H9 (cell line): Measurements from ENCODE around the gene MYRIP. TPM values are rescaled to one million over a fixed set of nuclear protein-coding genes. Genes with fewer than 3 reads are reported as not detected.

Experiments
- DNase-seq: peaks from one replicate; pipeline ENCODE4 v3.0.0-alpha.2; 2017
- H2AFZ ChIP-seq: one replicate; pipeline ENCODE4 v1.6.1; 2013; ENCODE audit warnings: mild to moderate bottlenecking, low read length, control low read depth, moderate library complexity
- H2AK5ac ChIP-seq: 2 replicates; pipeline ENCODE4 v1.6.1; 2013; ENCODE audit warnings: low read length, control low read depth, mixed read lengths; ENCODE audit not compliant: insufficient read length
- H2BK120ac ChIP-seq: one replicate; pipeline ENCODE4 v1.6.1; 2013; ENCODE audit warnings: low read depth, mild to moderate bottlenecking, low read length, control low read depth, inconsistent platforms; ENCODE audit not compliant: poor library complexity, severe bottlenecking
- H2BK12ac ChIP-seq: 2 replicates; pipeline ENCODE4 v1.6.1; 2013; ENCODE audit warnings: low read length, control low read depth, mixed read lengths, low read depth; ENCODE audit not compliant: insufficient read length
- H2BK15ac ChIP-seq: 2 replicates; pipeline ENCODE4 v1.6.1; 2013; ENCODE audit warnings: low read depth, low read length, control low read depth
- H2BK20ac ChIP-seq: one replicate; pipeline ENCODE4 v1.6.1; 2013; ENCODE audit warnings: low read depth, mild to moderate bottlenecking, low read length, control low read depth, inconsistent platforms; ENCODE audit not compliant: poor library complexity, severe bottlenecking
- H2BK5ac ChIP-seq: 2 replicates; pipeline ENCODE4 v1.6.1; 2013; ENCODE audit warnings: low read length, control low read depth, mixed read lengths; ENCODE audit not compliant: insufficient read length
- H3K14ac ChIP-seq: 2 replicates; pipeline ENCODE4 v1.6.1; 2013; ENCODE audit warnings: low read length, control low read depth; ENCODE audit not compliant: insufficient read depth
- H3K18ac ChIP-seq: 2 replicates; pipeline ENCODE4 v1.6.1; 2013; ENCODE audit warnings: low read depth, mild to moderate bottlenecking, mixed read lengths, low read length, control low read depth; ENCODE audit not compliant: insufficient read length
- H3K23ac ChIP-seq: 2 replicates; pipeline ENCODE4 v1.6.1; 2013; ENCODE audit warnings: low read length, control low read depth, mixed read lengths, low read depth; ENCODE audit not compliant: insufficient read length
- H3K23me2 ChIP-seq: 2 replicates; pipeline ENCODE4 v1.6.1; 2013; ENCODE audit warnings: low read depth, mild to moderate bottlenecking, mixed read lengths, low read length, control low read depth; ENCODE audit not compliant: insufficient read length, poor library complexity, severe bottlenecking
- H3K27ac ChIP-seq: 2 replicates; pipeline ENCODE4 v1.5.1; 2013; ENCODE audit warnings: low read length, control low read depth, mixed read lengths, low read depth; ENCODE audit not compliant: insufficient read length
- H3K27me3 ChIP-seq: 2 replicates; pipeline ENCODE4 v1.6.1; 2013; ENCODE audit warnings: low read length, control low read depth, inconsistent platforms; ENCODE audit not compliant: insufficient read depth
- H3K4ac ChIP-seq: 2 replicates; pipeline ENCODE4 v1.6.1; 2013; ENCODE audit warnings: low read depth, mild to moderate bottlenecking, control low read depth, inconsistent platforms, low read length, moderate library complexity
- H3K4me1 ChIP-seq: 2 replicates; pipeline ENCODE4 v1.6.1; 2013; ENCODE audit warnings: low read length, control low read depth, inconsistent platforms; ENCODE audit not compliant: insufficient read depth
- H3K4me2 ChIP-seq: 2 replicates; pipeline ENCODE4 v1.6.1; 2013; ENCODE audit warnings: low read length, control low read depth, mixed read lengths; ENCODE audit not compliant: insufficient read length, insufficient read depth
- H3K56ac ChIP-seq: 2 replicates; pipeline ENCODE4 v1.6.1; 2013; ENCODE audit warnings: low read depth, mild to moderate bottlenecking, mixed read lengths, low read length, control low read depth; ENCODE audit not compliant: insufficient read length
- H3K79me1 ChIP-seq: 2 replicates; pipeline ENCODE4 v1.6.1; 2013; ENCODE audit warnings: low read depth, mild to moderate bottlenecking, moderate library complexity, low read length, control low read depth, inconsistent platforms; ENCODE audit not compliant: insufficient read depth, poor library complexity, severe bottlenecking
- H3K79me2 ChIP-seq: 2 replicates; pipeline ENCODE4 v1.6.1; 2013; ENCODE audit warnings: low read length, control low read depth, inconsistent platforms; ENCODE audit not compliant: insufficient read depth
- H3K9ac ChIP-seq: 2 replicates; pipeline ENCODE4 v1.6.1; 2013; ENCODE audit warnings: low read length, control low read depth, mixed read lengths; ENCODE audit not compliant: insufficient read length; ENCODE audit errors: extremely low read depth
- H3K9me3 ChIP-seq: one replicate; pipeline ENCODE4 v1.6.1; 2013; ENCODE audit warnings: low read depth, low read length, inconsistent platforms; ENCODE audit not compliant: control insufficient read depth
- H3T11ph ChIP-seq: one replicate; pipeline ENCODE4 v1.6.1; 2013; ENCODE audit warnings: mild to moderate bottlenecking, low read length, control low read depth, inconsistent platforms
- H4K20me1 ChIP-seq: one replicate; pipeline ENCODE4 v1.6.1; 2013; ENCODE audit not compliant: control insufficient read depth, insufficient read length, insufficient read depth
- H4K5ac ChIP-seq: 2 replicates; pipeline ENCODE4 v1.6.1; 2013; ENCODE audit warnings: low read depth, mild to moderate bottlenecking, mixed read lengths, low read length, control low read depth; ENCODE audit not compliant: insufficient read length
- H4K8ac ChIP-seq: replicated peaks from 2 replicates; pipeline ENCODE4 v1.6.1; 2013; ENCODE audit warnings: low read length, control low read depth, mixed read lengths, low read depth; ENCODE audit not compliant: insufficient read length
- H4K91ac ChIP-seq: 2 replicates; pipeline ENCODE4 v1.6.1; 2013; ENCODE audit warnings: low read depth, mild to moderate bottlenecking, moderate library complexity, mixed read lengths, low read length, control low read depth; ENCODE audit not compliant: insufficient read length
- H3K27ac Mint-ChIP-seq, 3 experiments: 2 replicates in 2 of 3; 3 replicates in 1 of 3; pipeline ENCODE4 v1.8.0; 2020 to 2021; ENCODE audit warnings: mixed read lengths in 3 of 3, mild to moderate bottlenecking in 1 of 3, moderate library complexity in 1 of 3
- H3K27me3 Mint-ChIP-seq: 2 replicates; pipeline ENCODE4 v1.8.0; 2021; ENCODE audit warnings: low read depth, mild to moderate bottlenecking, moderate library complexity, mixed read lengths
- H3K36me3 Mint-ChIP-seq, 3 experiments: 2 replicates in 2 of 3; 3 replicates in 1 of 3; pipeline ENCODE4 v1.8.0; 2020 to 2021; ENCODE audit warnings: low read depth in 3 of 3, mixed read lengths in 3 of 3; ENCODE audit not compliant: insufficient read depth in 1 of 3
- H3K4me1 Mint-ChIP-seq, 2 experiments: 2 replicates each; pipeline ENCODE4 v1.8.0; 2020; ENCODE audit warnings: mixed read lengths in 2 of 2
- H3K4me3 Mint-ChIP-seq, 2 experiments: 2 replicates in 1 of 2; 3 replicates in 1 of 2; pipeline ENCODE4 v1.8.0; 2020 to 2021; ENCODE audit warnings: mild to moderate bottlenecking in 2 of 2, mixed read lengths in 2 of 2, moderate library complexity in 1 of 2
- H3K9me3 Mint-ChIP-seq, 2 experiments: 2 replicates in 1 of 2; 3 replicates in 1 of 2; pipeline ENCODE4 v1.8.0; 2020; ENCODE audit warnings: mild to moderate bottlenecking in 2 of 2, mixed read lengths in 2 of 2, moderate library complexity in 1 of 2
- CTCF ChIP-seq: fragments of 200-600 bp; sonication (generic); conservative IDR thresholded peaks from 3 replicates; pipeline ENCODE4 v1.8.0; 2021; ENCODE audit warnings: antibody characterized with exemption, mild to moderate bottlenecking
- WGBS: extraction: QIAGEN DNeasy Blood & Tissue Kit; methylation state at CpG from one replicate; pipeline ENCODE4 v1.1.7; 2013; ENCODE audit warnings: missing lambda C conversion rate, low lambda C conversion rate, mixed read lengths; ENCODE audit not compliant: insufficient read length; ENCODE audit errors: extremely low coverage; 5-methylcytosine and 5-hydroxymethylcytosine counted together
- total RNA-seq: library from RNA; stranded (reverse); gene quantifications from 2 replicates; pipeline ENCODE4 v1.2.1, GENCODE V29; 2021

Gene MYRIP
- total RNA-seq, 1 experiment from 2014 or later: 1.8 TPM

- H3K18ac ChIP-seq: no peak overlapping the region
- no peak overlapping the region for H2BK15ac ChIP-seq
- H3K14ac ChIP-seq: no peak overlapping the region
- no peaks in the 10 kb centered on the region; a peak in 1 of 7 replicates for H3K36me3 Mint-ChIP-seq
- WGBS: no CpG with 5 or more reads among the region's 10 CpGs
- no peaks in the 10 kb centered on the region for H3K4me1 ChIP-seq
- H3K79me2 ChIP-seq: no peaks in the 10 kb centered on the region
- DNase-seq: no peak
- no peak overlapping the region for H3K23ac ChIP-seq
- no peak overlapping the region for H4K5ac ChIP-seq
- H3K4me2 ChIP-seq: no peak overlapping the region
- no peak overlapping the region for H3K4ac ChIP-seq
- no peaks in the 10 kb centered on the region for H3K9me3 ChIP-seq
- no peaks in the 10 kb centered on the region for H4K20me1 ChIP-seq
- no peaks in the 10 kb centered on the region for H3K4me1 Mint-ChIP-seq
- no peak overlapping the region for H2AFZ ChIP-seq
- H3K4me3 Mint-ChIP-seq: no peak overlapping the region
- no peak overlapping the region for H2AK5ac ChIP-seq
- H3K79me1 ChIP-seq: no peaks in the 10 kb centered on the region
- no peak overlapping the region for H2BK20ac ChIP-seq
- no peaks in the 10 kb centered on the region for H3K27me3 ChIP-seq
- H3K9me3 Mint-ChIP-seq: peaks cover 5 to 8% of the 10 kb centered on the region in 2 experiments; a peak in 4 of 5 replicates
- H3K27me3 Mint-ChIP-seq: no peaks in the 10 kb centered on the region
- no peak overlapping the region for H3T11ph ChIP-seq
- no peak overlapping the region for H2BK120ac ChIP-seq
- H3K56ac ChIP-seq: no peak overlapping the region
- H3K27ac ChIP-seq: no peak overlapping the region
- no peaks in the 10 kb centered on the region for H3K23me2 ChIP-seq
- H3K9ac ChIP-seq: no peak overlapping the region
- no peak for TF ChIP-seq CTCF
- no peak overlapping the region for H4K91ac ChIP-seq
- no peak overlapping the region for H2BK12ac ChIP-seq
- no peak overlapping the region for H2BK5ac ChIP-seq
- no peak overlapping the region for H4K8ac ChIP-seq
- H3K27ac Mint-ChIP-seq: no peak overlapping the region
These were observed 334.1 kb downstream of the MYRIP start for GRCh38 chr3:40143283-40144090.
